Right kidney (tissue), 1 donor: Measurements from ENCODE around the gene EIF3D.
"Not testable (repeated sequence)": the region's sequence is repeated elsewhere in the genome, so short reads cannot be mapped to it uniquely, and the experiment has no call there.

Experiments
- DNase-seq: peaks from one replicate; pipeline ENCODE4 v3.0.0-alpha.2; 2016

Gene EIF3D

DNA sequence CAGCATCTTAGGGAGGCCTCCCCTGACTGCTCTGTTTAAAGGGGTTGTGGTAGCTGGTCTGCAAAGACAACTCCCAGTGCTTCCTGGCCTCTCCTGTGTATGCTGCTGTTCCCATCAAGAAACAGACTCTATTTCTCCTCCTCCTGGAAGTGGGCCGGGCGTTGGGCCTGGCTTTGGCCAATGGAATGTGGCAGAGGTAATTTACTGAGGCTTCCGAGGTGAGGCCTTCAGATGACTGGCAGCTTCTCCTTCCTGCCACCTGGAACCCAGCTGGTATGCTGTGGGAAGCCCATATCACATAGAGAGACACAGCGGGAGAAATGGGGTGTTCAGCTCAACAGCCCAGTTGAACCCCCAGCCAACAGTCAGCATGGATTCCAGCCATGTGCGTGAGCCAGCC is 25.1 kb upstream of the EIF3D start:
- DNase-seq, result no peak

- DNase-seq, result no peak
Measured at GRCh38 chr22:36552289-36552688, 23.3 kb upstream of the EIF3D start.

- DNase-seq, result no peak
Measured at GRCh38 chr22:36550701-36551495, 21.9 kb upstream of the EIF3D start.

GRCh38 chr22:36549033-36549432 is 20.1 kb upstream of the EIF3D start:
- no peak for DNase-seq

- DNase-seq, result no peak
Measured at GRCh38 chr22:36548606-36549005, 19.6 kb upstream of the EIF3D start.

DNA sequence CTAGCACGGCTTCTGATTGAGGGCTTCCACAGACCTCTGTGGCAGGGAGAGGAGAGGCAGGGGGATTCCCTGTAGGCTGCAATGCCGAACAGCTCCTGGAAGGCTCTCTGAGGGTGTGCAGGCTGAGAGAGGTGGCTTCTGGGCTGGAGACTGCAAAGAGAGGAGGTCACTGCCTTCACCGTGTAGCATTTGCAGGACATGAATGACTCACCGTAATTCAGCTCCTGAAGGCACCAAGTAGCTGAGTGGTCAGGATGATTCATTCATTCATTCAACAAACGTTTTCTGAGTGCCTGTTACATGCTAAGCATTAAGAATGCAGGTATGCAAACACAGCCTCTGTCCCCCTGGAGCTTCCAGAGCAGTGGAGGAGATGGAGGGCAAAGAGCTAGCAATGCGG is 18.0 kb upstream of the EIF3D start:
- no peak for DNase-seq

DNA sequence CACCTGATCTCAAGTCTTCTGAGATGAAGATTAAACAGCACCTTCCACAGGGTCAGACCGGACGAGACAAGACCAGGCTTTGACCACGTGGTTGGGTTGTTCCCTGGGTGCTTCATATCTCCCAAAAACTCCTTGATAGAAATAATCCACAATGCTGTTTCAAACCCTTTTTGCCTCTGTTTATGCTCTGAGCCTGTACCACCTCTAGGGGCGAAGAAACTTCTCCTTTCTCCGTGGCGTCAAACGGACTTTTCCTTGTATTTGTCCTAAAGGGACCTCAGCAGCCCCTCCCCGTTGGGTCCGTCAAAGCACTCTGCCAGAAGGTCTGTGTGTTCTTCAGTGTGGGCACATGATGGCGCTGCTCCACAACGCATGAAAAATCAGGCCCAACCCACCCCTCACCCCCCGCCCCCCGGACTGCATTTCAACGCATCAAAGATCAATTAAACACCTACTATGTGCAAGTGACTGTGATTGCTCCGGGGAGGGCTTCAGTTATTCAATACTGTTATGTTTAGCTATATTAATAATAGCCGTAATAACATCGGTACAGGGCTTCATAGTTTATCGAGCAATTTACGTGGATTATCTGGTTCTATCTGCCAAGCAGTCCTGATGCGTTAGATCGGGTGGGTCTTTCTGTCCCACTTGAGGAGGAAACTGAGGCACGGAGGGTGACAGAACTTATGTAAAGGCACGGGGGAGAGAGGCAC is 17.3 kb upstream of the EIF3D start:
- no peak for DNase-seq

- no peak for DNase-seq
Measured at GRCh38 chr22:36544107-36544620, 15.2 kb upstream of the EIF3D start.

GRCh38 chr22:36541831-36542411 is 13.0 kb upstream of the EIF3D start:
- DNase-seq, result no peak

GRCh38 chr22:36540867-36541642 is 12.1 kb upstream of the EIF3D start:
- no peak for DNase-seq

GRCh38 chr22:36538529-36538928 is 9.6 kb upstream of the EIF3D start:
- DNase-seq, result no peak

DNA sequence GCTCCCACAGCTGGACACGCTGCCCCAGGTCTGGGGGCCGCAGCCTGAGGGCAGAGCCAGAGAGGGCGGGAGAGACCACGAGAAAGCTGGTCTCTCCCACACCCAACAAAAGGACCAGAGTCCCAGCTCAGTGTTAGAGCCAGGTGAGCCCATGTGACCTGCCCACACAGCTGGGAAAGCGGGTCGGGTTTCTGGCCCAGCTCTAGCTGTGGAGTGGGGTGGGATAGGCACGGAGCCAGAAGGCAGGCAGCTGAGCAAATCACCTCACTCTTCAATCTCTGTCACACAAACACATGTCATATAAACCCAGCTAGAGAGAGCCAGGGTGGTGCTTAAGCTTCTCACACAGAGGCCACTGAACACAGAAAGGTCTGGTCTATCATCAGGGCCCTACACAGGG is 7.8 kb upstream of the EIF3D start:
- DNase-seq, result peak; percentile 38

DNA sequence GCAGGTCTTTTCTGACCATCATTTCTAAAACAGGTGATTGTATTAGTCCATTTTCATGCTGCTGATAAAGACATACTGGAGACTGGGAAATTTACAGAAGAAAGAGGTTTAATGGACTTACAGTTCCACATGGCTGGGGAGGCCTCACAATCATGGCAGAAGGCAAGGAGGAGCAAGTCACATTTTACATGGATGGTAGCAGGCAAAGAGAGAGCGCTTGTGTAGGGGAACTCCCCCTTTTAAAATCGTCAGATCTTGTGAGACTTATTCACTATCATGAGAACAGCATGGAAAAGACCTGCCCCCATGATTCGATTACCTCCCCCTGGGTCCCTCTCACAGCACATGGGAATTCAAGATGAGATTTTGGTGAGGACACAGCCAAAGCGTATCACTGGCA is 4.4 kb upstream of the EIF3D start:
- not testable (repeated sequence) for DNase-seq

DNA sequence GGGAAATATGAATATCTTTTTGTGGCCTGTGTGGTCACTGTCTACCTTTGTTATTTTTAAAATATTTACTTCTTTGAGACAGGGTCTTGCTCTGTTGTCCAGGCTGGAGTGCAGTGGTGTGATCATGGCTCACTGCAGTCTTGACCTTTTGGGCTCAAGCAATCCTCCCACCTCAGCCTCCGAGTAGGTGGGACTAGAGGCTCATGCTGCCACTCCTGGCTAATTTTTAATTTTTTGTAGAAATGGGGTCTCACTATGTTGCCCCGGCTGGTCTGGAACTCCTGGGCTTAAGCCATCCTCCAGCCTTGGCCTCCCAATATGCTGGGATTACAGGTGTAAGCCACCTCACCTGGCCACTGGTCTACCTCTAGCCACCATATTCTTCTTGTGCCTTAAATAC is 3.5 kb upstream of the EIF3D start:
- no peak for DNase-seq

GRCh38 chr22:36528341-36528740 is 625 bp downstream of the EIF3D start:
- DNase-seq, result no peak

GRCh38 chr22:36522662-36523061 is 6.3 kb downstream of the EIF3D start:
- no peak for DNase-seq

- no peak for DNase-seq
Measured at GRCh38 chr22:36520423-36520822, 8.5 kb downstream of the EIF3D start.

DNA sequence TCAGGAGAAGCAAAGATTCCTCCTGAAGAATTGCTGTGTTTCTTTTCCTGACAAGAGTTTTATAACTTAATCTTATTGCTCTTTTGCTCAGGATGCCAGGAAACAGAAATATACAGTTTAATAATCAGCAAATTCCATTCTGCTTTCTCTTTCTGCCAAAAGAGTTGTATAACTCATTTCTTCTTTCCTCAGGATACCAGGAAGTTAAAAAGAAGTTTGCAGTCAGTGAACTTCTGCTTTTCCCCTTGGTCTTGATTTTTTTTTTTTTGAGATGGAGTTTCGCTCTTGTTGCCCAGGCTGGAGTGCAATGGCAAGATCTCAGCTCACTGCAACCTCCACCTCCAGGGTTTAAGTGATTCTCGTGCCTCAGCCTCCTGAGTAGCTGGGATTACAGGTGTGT is 9.1 kb downstream of the EIF3D start:
- not testable (repeated sequence) for DNase-seq

DNA sequence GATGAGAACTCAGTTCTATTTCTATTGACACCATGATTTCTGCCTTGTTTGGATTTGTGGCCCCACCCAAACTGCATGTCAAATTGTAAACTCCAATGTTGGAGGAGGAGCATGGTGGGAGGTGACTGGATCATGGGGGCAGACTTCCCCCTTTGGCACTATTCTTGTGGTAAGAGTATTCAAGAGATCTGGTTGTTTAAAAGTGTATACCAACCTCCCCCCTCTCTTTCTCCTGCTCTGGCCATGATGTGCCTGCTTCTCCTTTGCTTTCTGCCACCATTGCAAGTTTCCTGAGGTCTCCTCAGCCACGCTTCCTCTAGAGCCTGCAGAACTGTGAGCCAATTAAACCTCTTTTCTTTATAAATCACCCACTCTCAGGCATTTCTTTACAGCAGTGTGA is 14.2 kb downstream of the EIF3D start:
- no peak for DNase-seq

GRCh38 chr22:36512991-36513390 is 16.0 kb downstream of the EIF3D start:
- DNase-seq, result no peak

GRCh38 chr22:36512333-36512732 is 16.6 kb downstream of the EIF3D start:
- DNase-seq, result no peak
